Amniotic stem cell (primary cell): ENCODE data around the gene ARHGAP15.

Experiments used
- DNase-seq: peaks from one replicate; lab custom pipeline; 2025; lab: John Stamatoyannopoulos, UW

Gene ARHGAP15

GRCh38 chr2:143582046-143582747 is 453.0 kb downstream of the ARHGAP15 start:
- no peak for DNase-seq

- DNase-seq, result no peak
Observed at GRCh38 chr2:143584936-143585335, 455.7 kb downstream of the ARHGAP15 start.

GRCh38 chr2:143586119-143586518 is 456.9 kb downstream of the ARHGAP15 start:
- no peak for DNase-seq

- DNase-seq, result no peak
Observed at GRCh38 chr2:143588746-143589145, 459.5 kb downstream of the ARHGAP15 start.

GRCh38 chr2:143594161-143594560 is 464.9 kb downstream of the ARHGAP15 start:
- DNase-seq, result no peak

GRCh38 chr2:143594745-143595144 is 465.5 kb downstream of the ARHGAP15 start:
- DNase-seq, result no peak

GRCh38 chr2:143600116-143600515 is 470.9 kb downstream of the ARHGAP15 start:
- DNase-seq, result no peak

- no peak for DNase-seq
Observed at GRCh38 chr2:143601828-143602227, 472.6 kb downstream of the ARHGAP15 start.

- no peak for DNase-seq
Observed at GRCh38 chr2:143603035-143603655, 473.9 kb downstream of the ARHGAP15 start.

- no peak for DNase-seq
Observed at GRCh38 chr2:143603846-143604565, 474.8 kb downstream of the ARHGAP15 start.

- DNase-seq, result no peak
Observed at GRCh38 chr2:143604566-143604959, 475.3 kb downstream of the ARHGAP15 start.

GRCh38 chr2:143607231-143608062 is 478.2 kb downstream of the ARHGAP15 start:
- no peak for DNase-seq

- DNase-seq, result no peak
Observed at GRCh38 chr2:143608063-143608423, 478.8 kb downstream of the ARHGAP15 start.

GRCh38 chr2:143608758-143609157 is 479.5 kb downstream of the ARHGAP15 start:
- DNase-seq, result no peak

GRCh38 chr2:143611336-143611735 is 482.1 kb downstream of the ARHGAP15 start:
- DNase-seq, result no peak

GRCh38 chr2:143615562-143615961 is 486.3 kb downstream of the ARHGAP15 start:
- no peak for DNase-seq

- no peak for DNase-seq
Observed at GRCh38 chr2:143616452-143616851, 487.2 kb downstream of the ARHGAP15 start.

GRCh38 chr2:143617803-143618415 is 488.7 kb downstream of the ARHGAP15 start:
- DNase-seq, result no peak

- DNase-seq, result no peak
Observed at GRCh38 chr2:143622106-143622505, 492.9 kb downstream of the ARHGAP15 start.

GRCh38 chr2:143623231-143623908 is 494.2 kb downstream of the ARHGAP15 start:
- no peak for DNase-seq

- DNase-seq, result no peak
Observed at GRCh38 chr2:143623909-143624260, 494.7 kb downstream of the ARHGAP15 start.
